Keratinocyte (primary cell): ENCODE data around the gene OR10A2. TPM values are rescaled to one million over a fixed set of nuclear protein-coding genes. Genes with fewer than 3 reads are reported as not detected.

ENCODE experiments used
- DNase-seq: peaks from one replicate; pipeline ENCODE4 v3.0.0-alpha.2; 2011; ENCODE audit warnings: low read depth, missing footprints, low spot score
- FAIRE-seq: peaks from 2 replicates; lab custom pipeline; 2011; peaks lifted over from hg19 to GRCh38; lab: Jason Lieb, UNC
- H2AFZ ChIP-seq: 2 replicates; pipeline ENCODE4 v1.6.0; 2012; ENCODE audit warnings: low read length, control low read depth, inconsistent platforms; ENCODE audit not compliant: control insufficient read depth
- H3K27ac ChIP-seq: 2 replicates; pipeline ENCODE4 v1.5.1; 2011; ENCODE audit warnings: low read length; ENCODE audit not compliant: control insufficient read depth, insufficient read depth
- H3K27me3 ChIP-seq: 3 replicates; pipeline ENCODE4 v1.6.0; 2011; ENCODE audit warnings: low read length; ENCODE audit not compliant: control insufficient read depth, insufficient read depth; ENCODE audit errors: extremely low read depth
- H3K36me3 ChIP-seq, 2 experiments: 2 replicates in 1 of 2; 3 replicates in 1 of 2; pipeline ENCODE4 v1.5.1; 2011; ENCODE audit warnings: low read length in 2 of 2, mild to moderate bottlenecking in 1 of 2; ENCODE audit not compliant: control insufficient read depth in 2 of 2, insufficient read depth in 2 of 2; ENCODE audit errors: extremely low read depth in 1 of 2
- H3K4me1 ChIP-seq: 3 replicates; pipeline ENCODE4 v1.5.1; 2011; ENCODE audit warnings: low read length; ENCODE audit not compliant: control insufficient read depth, insufficient read depth; ENCODE audit errors: extremely low read depth
- H3K4me2 ChIP-seq: 3 replicates; pipeline ENCODE4 v1.6.0; 2011; ENCODE audit warnings: low read depth, low read length; ENCODE audit not compliant: control insufficient read depth, insufficient read depth; ENCODE audit errors: extremely low read depth
- H3K4me3 ChIP-seq, 3 experiments: fragments of 200-600 bp in 1 of 3; sonication (generic) in 1 of 3; 2 replicates in 2 of 3; 3 replicates in 1 of 3; pipeline ENCODE4 v1.5.1; 2011 to 2016; ENCODE audit warnings: low read length in 3 of 3, mild to moderate bottlenecking in 3 of 3, control low read depth in 2 of 3, inconsistent platforms in 1 of 3, low read depth in 1 of 3, mixed read lengths in 1 of 3, mixed run types in 1 of 3, moderate library complexity in 1 of 3; ENCODE audit not compliant: control insufficient read depth in 2 of 3, insufficient read depth in 2 of 3; ENCODE audit errors: extremely low read depth in 1 of 3
- H3K79me2 ChIP-seq: 2 replicates; pipeline ENCODE4 v1.6.0; 2012; ENCODE audit warnings: low read length; ENCODE audit not compliant: control insufficient read depth, insufficient read depth
- H3K9ac ChIP-seq: 3 replicates; pipeline ENCODE4 v1.6.0; 2011; ENCODE audit warnings: low read length; ENCODE audit not compliant: control insufficient read depth, insufficient read depth; ENCODE audit errors: extremely low read depth
- H3K9me1 ChIP-seq: 3 replicates; pipeline ENCODE4 v1.6.0; 2011; ENCODE audit warnings: low read length; ENCODE audit not compliant: control insufficient read depth, insufficient read depth; ENCODE audit errors: extremely low read depth
- H3K9me3 ChIP-seq: 2 replicates; pipeline ENCODE4 v1.5.1; 2012; ENCODE audit warnings: low read depth, low read length; ENCODE audit not compliant: control insufficient read depth
- H4K20me1 ChIP-seq: 3 replicates; pipeline ENCODE4 v1.6.0; 2011; ENCODE audit warnings: low read length; ENCODE audit not compliant: control insufficient read depth, insufficient read depth; ENCODE audit errors: extremely low read depth
- EZH2 ChIP-seq: IDR thresholded peaks from one replicate; pipeline ENCODE4 v1.6.1; 2012; ENCODE audit warnings: inconsistent platforms, mild to moderate bottlenecking, low read length, moderate library complexity
- dilution Hi-C: fragments of 300-500 bp; cut with MboI; formaldehyde crosslinking; loops from one replicate; pipeline ENCODE4 v1.7.0; 2020; ENCODE audit warnings: low sequenced_read_pairs; ENCODE audit not compliant: extremely low pct_ligation_motif_present
- polyA plus RNA-seq, 5 experiments: library from polyadenylated mRNA; depleted of rRNA in 3 of 5; stranded (reverse) in 3 of 5; stranded (forward) in 1 of 5; unstranded in 1 of 5; fragments of >200 nt; gene quantifications; 1 replicate in 1 of 5; 2 replicates in 3 of 5; 3 replicates in 1 of 5; pipeline versions ENCODE4 v1.2.1 to v1.2.3, GENCODE V29; 2011 to 2012; ENCODE audit warnings: missing spikeins in 2 of 5, low read depth in 1 of 5, low replicate concordance in 1 of 5
- TF ChIP-seq, protein P1 (sequence below), 3 experiments: IDR thresholded peaks in 1 of 3; conservative IDR thresholded peaks in 1 of 3; optimal IDR thresholded peaks in 1 of 3; 2 replicates in 2 of 3; 3 replicates in 1 of 3; pipeline versions ENCODE3 to v1.5.1; 2011; ENCODE audit warnings: low read length in 3 of 3, mild to moderate bottlenecking in 3 of 3, moderate library complexity in 2 of 3, control low read depth in 1 of 3, inconsistent platforms in 1 of 3; ENCODE audit not compliant: insufficient read depth in 2 of 3; ENCODE audit errors: extremely low read depth in 1 of 3

OR10A2 gene
- polyA plus RNA-seq, 1 donor (not counting 4 experiments of a cell fraction or from before 2014, with no cell fraction given): not detected

DNA sequence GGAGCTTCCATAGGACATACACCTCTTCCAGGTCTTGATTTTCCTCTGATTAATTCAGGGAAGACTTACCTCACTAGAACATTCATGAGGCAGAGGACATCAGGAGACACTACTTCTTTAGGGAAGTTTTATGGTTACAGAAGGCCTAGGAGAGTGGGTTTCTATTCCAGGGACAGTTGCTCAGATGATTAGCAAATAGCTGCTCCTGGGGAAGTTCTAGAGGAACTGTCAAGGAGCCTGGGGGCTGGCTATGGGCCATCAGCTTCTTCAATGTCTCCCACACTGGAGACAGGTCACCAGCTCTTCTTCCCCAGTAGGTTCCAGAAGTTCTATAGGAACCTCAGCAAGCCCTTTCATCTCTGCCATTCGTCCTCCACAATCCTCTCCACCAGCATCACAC, 28.8 kb upstream of the OR10A2 start:
- Histone ChIP-seq H3K27me3 (no peaks in the 10 kb centered on the region), H3K4me2 (no peak overlapping the region), H3K36me3 (no peaks in the 10 kb centered on the region), H2AFZ (no peak overlapping the region), H3K79me2 (no peaks in the 10 kb centered on the region), H3K27ac (no peak overlapping the region), H3K4me1 (no peaks in the 10 kb centered on the region), H3K9me1 (no peaks in the 10 kb centered on the region), H4K20me1 (no peaks in the 10 kb centered on the region), H3K9ac (no peak overlapping the region), H3K4me3 (no peak overlapping the region), H3K9me3 (no peaks in the 10 kb centered on the region)
- TF ChIP-seq, protein P1, sequence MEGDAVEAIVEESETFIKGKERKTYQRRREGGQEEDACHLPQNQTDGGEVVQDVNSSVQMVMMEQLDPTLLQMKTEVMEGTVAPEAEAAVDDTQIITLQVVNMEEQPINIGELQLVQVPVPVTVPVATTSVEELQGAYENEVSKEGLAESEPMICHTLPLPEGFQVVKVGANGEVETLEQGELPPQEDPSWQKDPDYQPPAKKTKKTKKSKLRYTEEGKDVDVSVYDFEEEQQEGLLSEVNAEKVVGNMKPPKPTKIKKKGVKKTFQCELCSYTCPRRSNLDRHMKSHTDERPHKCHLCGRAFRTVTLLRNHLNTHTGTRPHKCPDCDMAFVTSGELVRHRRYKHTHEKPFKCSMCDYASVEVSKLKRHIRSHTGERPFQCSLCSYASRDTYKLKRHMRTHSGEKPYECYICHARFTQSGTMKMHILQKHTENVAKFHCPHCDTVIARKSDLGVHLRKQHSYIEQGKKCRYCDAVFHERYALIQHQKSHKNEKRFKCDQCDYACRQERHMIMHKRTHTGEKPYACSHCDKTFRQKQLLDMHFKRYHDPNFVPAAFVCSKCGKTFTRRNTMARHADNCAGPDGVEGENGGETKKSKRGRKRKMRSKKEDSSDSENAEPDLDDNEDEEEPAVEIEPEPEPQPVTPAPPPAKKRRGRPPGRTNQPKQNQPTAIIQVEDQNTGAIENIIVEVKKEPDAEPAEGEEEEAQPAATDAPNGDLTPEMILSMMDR (optimal IDR thresholded peaks at IDR 0.05 in 1 of 3, IDR thresholded peaks at IDR 0.05 in 1 of 3, conservative IDR thresholded peaks at IDR 0.05 in 1 of 3; ENCODE audit: extremely low read depth in 1 of 3, insufficient read depth in 2 of 3, low read length in 3 of 3): no peak
- TF ChIP-seq EZH2: no peak
- DNase-seq (no peak), FAIRE-seq (no peak)
- dilution Hi-C loops: no loop called here

- Histone ChIP-seq H3K9me1 (no peaks in the 10 kb centered on the region), H3K27ac (no peak overlapping the region), H2AFZ (no peak overlapping the region), H3K9ac (no peak overlapping the region), H3K4me3 (no peak overlapping the region), H3K9me3 (no peaks in the 10 kb centered on the region), H4K20me1 (no peaks in the 10 kb centered on the region), H3K4me1 (no peaks in the 10 kb centered on the region), H3K4me2 (no peak overlapping the region), H3K36me3 (no peaks in the 10 kb centered on the region), H3K79me2 (no peaks in the 10 kb centered on the region), H3K27me3 (no peaks in the 10 kb centered on the region)
- FAIRE-seq (no peak), DNase-seq (no peak)
- TF ChIP-seq EZH2: no peak
- TF ChIP-seq, protein P1 (optimal IDR thresholded peaks at IDR 0.05 in 1 of 3, IDR thresholded peaks at IDR 0.05 in 1 of 3, conservative IDR thresholded peaks at IDR 0.05 in 1 of 3; ENCODE audit: extremely low read depth in 1 of 3, insufficient read depth in 2 of 3, low read length in 3 of 3): no peak
- dilution Hi-C loops: no loop called here
These were observed 21.2 kb upstream of the OR10A2 start for GRCh38 chr11:6841694-6842093.
